NCI-H187 treated with DMSO at 0.1 percent for 48 hours (cell line): Measurements from ENCODE around the gene CGB3.

ENCODE experiments used
- DNase-seq: peaks from one replicate; lab custom pipeline; 2025; lab: John Stamatoyannopoulos, UW

The CGB3 gene

DNA sequence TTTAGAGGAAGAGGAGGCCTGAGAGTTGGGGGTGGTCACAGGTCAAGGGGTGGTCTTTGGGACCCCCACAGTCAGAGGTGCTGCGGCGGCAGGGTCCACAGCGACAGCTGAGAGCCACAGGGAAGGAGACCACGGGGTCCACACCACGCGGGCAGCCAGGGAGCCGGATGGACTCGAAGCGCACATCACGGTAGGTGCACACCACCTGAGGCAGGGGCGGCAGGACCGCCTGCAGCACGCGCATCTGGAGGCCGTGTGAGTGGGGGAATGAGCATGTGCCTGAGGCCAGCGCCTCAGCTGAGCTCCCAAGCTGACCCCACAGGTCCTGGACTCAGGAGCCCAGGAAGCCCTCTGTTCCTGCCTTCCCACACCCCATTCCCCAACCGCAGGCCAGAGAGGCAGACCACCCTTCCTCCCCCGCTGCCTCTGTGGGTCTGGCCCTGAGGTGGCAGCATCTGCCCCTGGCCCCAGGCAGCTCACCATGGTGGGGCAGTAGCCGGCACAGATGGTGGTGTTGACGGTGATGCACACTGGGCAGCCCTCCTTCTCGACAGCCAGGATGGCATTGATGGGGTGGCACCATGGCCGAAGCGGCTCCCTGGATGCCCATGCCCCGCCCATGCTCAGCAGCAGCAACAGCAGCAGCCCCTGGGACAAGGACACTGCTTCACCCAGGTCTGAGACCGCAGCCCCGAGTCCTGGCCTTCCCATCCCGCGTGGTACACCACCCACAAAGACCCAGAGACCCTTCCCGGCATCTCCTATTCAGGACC lies 7.9 kb downstream of the CGB3 start:
- no peak for DNase-seq

DNA sequence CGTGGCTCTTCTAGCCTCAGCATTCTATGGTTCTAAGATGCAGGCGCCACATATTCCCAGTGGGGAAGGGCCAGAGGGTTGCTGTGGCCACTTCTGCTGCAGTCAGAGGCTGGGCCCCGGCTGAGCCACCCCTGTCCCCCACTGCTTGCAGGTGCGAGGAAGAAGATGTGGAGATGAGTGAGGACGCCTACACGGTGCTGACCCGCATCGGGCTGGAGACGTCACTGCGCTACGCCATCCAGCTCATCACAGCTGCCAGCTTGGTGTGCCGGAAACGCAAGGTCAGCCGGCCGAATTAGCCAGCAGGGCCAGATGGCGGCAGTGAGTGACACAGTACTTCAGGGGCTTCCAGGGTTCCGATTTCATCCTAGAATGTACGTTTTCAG lies 9.3 kb downstream of the CGB3 start:
- DNase-seq = no peak

DNA sequence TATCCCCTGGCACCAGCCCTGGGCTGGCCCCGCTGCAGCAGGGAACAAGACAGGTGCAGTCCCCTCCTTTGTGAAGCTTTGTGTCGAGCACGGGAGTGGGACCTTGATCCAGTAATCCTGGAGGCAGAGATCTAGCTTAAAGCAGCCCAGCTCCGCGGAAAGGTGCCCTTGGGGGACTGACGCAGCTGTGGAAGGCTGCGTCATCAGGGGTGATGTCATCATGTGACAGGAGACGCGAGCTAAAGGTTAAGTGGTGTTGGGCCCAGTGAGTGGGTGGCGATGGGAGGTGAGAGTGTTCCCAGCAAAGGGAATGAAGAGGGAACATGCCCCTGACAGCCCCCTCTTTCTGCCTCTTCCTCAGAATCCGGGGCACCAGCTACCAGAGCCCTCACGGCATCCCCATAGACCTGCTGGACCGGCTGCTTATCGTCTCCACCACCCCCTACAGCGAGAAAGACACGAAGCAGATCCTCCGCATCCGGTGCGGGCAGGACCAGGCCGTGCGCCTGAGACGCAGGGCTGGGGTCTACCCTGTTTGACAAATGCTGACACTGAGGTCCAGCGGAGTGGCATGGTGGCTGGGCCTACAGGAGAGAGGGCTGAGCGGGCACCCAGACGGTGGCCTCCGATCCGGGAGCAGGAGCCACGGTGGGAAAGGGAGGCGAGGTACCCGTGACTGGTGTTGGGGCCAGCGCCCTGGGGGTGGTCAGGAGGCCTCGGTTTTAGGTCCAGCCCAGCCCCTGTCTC lies 9.8 kb downstream of the CGB3 start:
- no peak for DNase-seq

DNA sequence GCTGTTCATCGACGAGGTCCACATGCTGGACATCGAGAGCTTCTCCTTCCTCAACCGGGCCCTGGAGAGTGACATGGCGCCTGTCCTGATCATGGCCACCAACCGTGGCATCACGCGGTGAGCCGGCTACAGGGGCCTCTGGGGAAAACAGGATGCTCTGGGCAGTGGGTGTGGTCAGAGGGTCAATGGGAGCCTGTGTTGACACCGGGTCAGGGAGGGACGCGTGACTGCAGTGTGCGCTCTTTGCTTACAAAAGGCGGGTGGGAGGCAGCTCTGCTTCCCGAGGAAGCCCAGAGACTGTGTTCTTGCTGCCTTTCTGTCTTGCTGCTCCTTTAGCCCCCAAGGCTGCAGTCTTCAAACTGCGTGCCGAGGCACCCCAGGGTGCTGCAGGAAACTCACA lies 12.9 kb downstream of the CGB3 start:
- DNase-seq = no peak

DNA sequence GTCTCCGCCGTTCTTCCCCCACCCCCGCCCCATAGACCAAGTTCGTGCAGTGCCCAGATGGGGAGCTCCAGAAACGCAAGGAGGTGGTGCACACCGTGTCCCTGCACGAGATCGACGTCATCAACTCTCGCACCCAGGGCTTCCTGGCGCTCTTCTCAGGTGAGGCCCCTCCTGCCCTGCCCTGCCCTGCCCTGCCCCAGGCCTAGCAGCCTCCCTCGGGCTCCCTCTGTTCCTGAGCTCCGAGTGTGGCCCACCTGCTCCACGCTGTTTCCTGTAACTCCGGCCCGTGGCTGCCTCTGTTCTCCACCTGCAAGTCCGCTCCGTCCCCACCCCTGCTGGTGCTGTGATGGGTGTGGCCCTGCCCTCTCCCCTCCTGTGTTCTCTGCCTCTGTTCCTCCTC lies 13.7 kb downstream of the CGB3 start:
- no peak for DNase-seq

DNA sequence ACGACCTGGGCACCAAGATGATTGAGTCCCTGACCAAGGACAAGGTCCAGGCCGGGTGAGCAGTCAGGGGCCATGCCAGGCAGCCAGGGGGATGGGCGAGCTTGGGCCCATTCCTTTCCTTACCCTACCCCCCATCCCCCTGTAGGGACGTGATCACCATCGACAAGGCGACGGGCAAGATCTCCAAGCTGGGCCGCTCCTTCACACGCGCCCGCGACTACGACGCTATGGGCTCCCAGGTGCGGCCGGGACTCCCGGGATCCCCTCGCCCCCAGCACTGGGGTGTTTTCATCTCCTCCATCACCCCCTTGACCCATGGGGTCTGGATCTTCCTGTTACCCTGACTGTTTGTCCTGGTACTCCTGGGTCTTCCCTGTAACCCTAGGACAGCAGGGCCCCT lies 14.3 kb downstream of the CGB3 start:
- no peak for DNase-seq

DNA sequence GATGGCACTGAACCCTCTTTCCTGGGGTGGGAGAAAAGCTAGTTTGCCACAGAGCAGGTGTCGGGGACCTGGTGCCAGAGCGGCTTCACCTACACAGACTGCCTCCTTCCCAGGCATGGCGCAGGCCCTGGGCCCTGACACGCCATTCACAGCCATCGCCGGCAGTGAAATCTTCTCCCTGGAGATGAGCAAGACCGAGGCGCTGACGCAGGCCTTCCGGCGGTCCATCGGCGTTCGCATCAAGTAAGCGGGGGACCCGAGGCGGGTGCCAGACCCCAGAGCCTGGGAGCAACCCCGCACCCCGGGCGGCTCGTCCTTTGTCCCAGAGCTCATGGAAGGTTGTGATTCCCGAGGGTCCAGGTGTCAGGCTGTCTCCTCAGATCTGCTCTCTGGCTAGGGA lies 17.2 kb downstream of the CGB3 start:
- DNase-seq = no peak

DNA sequence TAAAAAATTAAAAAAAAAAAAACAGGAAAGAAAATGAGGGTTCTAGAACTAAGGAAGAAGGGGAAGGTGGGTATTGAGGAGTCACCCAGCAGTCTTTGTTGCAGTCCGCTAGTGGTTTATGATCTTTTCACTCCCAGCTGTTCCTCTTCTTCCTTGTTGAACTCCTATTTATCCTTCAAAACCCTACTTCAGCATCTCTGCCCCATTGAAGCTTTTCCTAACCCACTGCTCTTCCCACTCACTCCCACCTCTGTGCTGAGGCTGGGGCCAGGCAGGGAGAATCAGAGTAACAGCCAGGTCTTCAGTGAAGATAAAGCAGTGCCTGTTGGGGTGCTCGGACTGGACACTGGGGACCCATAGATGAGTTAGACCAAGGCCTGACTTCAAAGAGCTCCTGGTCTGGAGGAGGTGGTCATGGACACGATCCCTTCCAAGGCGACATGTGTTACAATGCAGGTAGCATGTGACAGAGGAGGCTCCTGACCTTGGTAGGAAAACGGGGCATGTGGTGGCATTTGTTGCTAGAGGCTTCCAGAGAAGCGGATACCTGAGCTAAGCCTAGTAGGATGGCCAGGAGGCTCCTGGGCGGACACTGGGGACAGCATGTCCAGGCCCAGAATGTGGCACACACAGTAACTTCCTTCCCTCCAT lies 19.0 kb downstream of the CGB3 start:
- no peak for DNase-seq

DNA sequence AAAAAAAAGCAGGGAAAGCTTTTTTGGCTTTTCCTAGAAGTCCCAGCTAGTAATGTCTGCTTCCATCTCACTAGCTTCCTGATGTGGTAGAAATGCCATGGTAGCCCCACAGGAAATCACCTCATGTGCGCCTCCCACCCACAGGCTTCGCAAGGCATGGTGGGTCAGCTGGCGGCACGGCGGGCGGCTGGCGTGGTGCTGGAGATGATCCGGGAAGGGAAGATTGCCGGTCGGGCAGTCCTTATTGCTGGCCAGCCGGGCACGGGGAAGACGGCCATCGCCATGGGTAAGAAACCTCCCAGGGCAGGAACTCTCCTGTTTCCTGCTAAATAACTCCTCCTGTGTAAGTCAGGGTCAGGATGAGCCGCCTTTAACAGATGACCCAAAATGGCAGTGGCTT lies 20.0 kb downstream of the CGB3 start:
- DNase-seq = no peak

DNA sequence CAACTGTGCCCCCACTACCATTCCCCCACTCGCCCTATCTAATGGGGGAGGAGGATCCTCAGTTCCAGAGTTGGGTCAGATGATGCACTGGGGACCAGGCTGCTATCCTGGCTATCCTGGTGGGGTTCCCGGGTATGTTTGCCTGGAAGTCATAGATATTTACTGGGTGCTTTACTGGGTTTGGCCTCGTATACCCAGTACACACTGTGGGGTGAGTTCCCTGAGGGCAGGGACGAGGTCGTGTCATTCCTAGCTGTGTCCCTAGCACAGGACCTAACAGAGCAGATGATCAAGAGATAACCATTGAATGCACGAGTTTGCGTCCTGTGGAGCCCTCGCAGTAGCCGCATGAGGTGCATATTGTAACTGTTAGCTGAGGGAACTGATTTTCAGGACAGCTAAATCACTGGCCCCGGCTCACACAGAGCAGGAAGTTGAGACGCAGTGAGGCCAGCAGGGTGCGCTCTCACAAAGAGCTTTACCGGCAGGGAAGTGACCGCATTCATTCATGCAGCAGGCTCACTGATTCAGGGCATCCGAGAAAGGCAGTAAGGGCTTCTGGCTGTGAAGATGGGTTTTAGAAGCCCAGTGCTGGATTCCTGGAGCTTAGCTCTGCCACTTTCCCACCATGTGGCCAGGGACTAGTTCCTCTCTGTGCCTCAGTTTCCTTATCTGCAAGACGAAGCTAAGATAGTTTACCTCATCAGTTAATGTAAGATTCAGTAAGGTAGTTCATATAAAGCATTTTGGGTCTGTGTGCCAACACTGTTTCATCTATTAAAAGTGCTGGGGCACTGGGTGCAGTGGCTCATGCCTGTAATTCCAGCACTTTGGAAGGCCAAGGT lies 24.4 kb downstream of the CGB3 start:
- DNase-seq = no peak

DNA sequence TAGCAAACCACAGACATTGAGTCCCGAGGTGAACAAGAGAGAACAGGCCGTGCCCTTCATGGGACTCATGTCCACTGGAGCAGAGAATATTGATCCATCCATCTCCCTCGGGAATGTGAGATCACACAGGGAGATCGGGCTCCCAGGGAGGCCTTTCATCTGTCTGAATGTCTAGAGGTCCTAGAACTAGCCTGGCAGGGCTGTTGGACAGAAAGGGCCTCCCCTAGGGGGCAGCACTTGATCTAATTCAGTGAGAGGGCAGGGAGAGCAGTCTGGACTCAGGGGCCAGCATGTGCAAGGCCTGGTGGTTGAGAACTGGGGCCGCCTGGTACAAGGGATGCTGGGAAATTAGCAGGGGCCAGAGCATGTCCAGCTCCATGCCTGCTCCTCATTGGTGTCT lies 26.2 kb downstream of the CGB3 start:
- no peak for DNase-seq

DNA sequence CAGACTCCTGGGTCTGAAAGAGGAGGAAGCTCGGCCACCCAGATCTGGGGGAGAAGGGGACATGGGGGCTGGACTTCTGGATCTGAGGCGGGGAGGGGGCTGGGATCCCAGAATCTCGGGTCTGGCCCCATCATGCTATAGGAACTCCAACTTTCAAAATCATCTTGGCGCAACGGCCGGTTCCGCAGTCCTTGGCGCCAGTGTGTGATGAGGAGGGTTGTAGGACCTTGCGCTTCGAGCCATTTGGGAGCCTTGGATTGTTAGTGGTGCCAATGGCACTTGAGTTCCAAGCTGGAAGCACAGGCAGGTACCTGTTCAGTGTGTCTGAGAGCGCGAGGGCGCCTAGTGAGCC lies 30.1 kb downstream of the CGB3 start:
- DNase-seq = no peak

DNA sequence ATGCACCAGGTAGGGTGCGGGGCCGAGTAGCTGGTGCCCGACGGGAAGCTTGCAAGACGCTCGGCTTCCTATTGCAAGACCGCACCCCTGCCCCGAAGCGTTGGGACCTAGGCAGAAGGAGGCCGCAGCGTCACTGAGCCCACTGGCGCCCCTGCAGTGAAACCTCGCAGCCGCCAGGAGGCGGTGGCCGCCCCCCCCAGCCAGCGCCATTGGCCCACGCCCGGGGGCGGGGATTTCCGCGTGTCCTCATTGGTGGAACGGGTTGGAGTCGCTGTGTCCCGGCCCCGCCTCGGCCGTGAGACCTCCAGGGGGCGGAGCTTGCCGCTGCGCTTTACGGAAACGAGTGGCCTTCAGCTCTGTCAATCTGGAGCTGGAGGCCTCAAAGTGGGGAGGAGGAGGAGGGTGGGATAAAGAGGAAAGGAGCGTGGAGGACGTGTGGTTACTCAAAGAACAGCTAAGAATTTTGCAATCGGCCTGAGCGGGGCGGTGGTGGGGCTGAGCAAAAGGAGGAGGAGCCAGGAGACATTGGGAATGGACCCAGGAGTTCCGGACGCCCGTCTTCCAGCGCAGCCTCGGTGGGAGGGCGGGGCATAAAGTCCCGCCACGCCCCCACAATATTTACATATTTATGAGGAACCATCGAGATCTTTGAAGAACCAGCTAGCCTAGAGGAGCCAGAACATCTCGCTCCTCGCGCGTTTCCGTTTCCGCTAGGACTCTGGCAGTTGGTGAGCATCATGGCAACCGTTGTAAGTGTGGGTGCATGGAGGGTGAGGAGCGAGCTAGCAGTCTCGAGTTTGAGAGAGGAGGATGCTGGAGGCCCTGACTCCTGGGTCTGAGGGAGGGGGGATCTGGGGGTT lies 30.7 kb downstream of the CGB3 start, which contains the start of the genes GYS1 and RUVBL2:
Gene GYS1, minus strand, starts transcription at position 135 of the 860 bp plus-strand sequence. CDS start 197 bp downstream, outside the sequence.
Gene RUVBL2, plus strand, starts transcription at position 713 of the 860 bp plus-strand sequence. Its CDS starts 25 bp downstream, at position 738.
- peak; percentile 96 for DNase-seq

DNA sequence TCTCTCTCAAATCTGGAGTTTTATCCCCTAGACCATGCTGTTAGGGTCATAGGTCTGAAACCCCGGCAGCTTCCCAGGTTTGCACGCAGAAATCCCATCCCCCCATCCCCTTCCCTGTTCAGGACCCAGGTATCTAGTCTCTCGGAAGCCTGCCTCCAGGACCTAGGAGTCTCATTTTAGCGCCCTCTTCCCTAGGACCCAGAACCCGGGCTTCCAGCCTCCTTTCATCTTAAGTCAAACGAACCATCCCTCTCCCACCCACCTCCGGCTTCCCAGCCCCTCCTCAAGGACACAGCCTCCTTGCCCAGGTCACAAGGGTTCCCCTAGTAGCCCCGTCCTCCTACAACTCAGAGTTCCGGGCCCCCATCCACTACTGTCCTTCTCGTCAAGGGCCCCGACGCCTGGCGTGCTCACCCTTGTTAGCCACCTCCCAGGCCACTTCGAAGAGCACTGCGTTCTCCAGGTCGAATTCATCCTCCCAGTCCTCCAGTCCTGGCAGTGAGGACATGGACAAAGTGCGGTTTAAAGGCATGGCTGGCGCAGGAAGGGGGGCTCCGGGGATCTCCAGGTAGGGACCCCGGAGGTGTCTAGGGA lies 31.5 kb downstream of the CGB3 start:
- no peak for DNase-seq

DNA sequence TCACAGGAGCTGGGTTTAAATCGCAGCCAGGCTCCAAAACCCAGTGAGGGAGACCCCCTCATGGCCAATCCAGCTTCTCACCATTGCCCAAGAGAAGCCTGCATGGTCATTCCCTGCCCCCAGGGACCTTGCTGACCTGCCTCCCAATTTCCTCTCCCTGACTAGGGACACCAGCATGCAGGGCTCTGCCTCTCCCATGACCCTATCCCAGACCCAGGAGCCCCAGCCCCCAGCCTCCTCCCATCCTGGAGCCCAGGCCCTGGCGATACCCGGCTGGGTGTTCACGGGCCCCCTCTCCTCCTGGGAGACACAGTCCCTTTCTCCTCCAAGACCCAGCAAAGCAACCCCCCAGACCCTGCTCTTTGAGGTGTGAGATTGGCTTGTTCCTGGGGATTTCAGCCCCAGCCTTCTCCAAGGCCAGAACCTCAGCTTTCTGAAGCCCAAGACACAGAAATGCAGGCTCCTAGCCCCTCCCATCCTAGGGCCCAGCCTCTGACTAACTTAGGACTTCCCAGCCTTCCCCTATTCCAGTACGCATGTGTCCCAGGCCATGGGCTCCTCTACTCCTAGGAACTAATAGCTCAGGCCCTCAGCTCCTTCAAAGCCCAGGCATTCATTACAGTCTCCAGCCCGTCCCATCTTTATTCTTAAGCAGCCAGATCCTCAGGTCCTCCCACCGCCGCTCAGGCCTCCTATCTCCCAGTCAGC lies 32.1 kb downstream of the CGB3 start:
- no peak for DNase-seq

DNA sequence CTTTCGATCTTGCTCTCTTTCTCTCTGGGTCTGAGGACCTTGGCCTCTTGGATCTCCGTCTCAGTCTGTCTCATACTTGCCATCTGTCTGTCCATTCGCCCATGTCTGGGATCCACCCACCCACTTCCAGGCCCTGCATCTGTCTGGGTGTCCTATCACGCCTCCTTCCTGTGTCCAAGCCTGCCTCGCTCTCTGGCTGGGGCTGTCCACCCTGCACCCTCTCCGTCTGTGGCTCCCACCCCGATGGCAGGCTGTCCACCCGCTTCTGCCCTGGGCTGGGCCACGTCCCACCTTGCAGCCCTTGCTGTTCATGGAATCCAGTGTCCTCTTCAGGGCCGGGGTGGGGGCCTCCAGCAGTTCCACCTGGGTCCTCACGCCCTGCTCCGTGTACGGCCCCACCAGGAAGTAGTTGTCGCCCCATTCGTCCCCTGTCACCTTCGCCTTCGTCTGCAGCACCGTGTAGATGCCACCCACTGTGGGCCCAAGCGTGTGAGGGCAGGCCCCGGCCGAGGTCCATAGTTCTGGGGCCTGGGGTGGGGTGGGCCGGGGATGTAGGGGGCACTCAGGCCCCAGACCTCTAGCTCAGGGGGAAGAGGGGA lies 33.0 kb downstream of the CGB3 start:
- no peak for DNase-seq

DNA sequence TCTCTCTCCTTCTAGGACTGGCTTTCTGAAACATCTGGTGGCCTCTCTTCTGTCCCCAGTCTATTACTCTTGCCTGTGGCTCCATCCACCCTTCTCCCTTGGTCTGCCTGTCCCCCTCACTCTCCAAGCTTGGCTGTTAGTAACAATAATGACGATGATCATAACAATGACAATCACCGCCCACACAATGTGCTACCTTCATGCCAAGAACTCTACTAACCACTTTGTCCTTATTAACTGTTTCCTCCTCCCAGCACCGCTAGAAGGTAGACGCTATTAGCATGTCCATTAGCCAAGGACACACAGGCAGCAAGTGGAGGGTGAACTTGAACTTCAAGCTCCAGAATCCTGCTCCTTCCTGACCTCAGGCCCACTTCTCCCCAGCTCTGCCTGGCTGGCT lies 33.7 kb downstream of the CGB3 start:
- DNase-seq = no peak

DNA sequence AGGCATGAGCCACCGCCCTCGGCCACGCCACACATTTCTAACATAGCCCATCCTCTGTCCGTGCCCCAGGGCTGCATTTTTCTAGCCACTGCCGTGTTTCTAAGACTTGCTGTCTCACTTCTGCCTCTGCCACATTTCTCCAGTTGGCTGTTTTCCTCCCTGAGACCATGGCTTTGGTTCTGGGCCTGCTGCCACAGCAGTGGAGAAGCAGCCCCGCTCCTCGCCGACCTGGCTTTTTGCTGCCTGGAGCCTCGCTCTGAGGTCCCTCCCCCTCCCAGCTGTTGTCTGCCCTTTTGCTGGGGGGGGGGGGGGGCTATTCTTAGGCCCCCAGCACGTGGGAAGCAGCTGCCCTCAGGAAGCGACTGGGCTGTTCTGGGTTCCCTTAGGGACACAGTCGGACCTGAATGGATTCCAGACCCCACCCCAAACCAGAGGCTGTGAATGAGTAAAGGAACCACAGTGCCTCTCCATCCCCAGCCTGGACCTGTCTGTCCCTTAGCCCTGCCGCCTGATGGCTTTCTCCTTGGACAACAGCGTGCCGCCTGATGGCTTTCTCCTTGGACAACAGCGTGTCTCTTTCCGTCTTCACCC lies 34.3 kb downstream of the CGB3 start:
- DNase-seq = no peak

DNA sequence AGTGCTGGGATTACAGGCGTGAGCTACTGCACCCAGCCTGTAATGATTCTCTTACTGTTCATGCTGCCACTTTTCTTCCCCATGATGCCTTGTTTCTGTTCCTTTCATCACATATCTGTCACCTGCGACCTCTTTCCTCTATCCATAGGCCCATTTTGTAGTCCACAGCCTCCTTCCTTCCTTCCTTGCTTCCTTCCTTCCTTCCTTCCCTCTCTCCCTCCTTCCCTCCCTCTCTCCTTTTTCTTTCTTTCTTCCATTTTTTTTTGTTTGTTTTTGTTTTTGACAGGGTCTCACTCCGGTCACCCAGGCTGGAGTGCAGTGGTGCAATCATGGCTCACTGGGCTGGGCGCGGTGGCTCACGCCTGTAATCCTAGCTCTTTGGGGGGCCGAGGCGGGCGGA lies 35.3 kb downstream of the CGB3 start:
- no peak for DNase-seq
